ENCODE results near the gene C2orf68. TPM values are rescaled to one million over a fixed set of nuclear protein-coding genes. Genes with fewer than 3 reads are reported as not detected.

The C2orf68 gene
- total and polyA plus RNA-seq, 2 of the 13 experiments (the other 11 are each of a cell fraction or from before 2014, with no cell fraction given), result 47.1 to 77.4 TPM

DNA sequence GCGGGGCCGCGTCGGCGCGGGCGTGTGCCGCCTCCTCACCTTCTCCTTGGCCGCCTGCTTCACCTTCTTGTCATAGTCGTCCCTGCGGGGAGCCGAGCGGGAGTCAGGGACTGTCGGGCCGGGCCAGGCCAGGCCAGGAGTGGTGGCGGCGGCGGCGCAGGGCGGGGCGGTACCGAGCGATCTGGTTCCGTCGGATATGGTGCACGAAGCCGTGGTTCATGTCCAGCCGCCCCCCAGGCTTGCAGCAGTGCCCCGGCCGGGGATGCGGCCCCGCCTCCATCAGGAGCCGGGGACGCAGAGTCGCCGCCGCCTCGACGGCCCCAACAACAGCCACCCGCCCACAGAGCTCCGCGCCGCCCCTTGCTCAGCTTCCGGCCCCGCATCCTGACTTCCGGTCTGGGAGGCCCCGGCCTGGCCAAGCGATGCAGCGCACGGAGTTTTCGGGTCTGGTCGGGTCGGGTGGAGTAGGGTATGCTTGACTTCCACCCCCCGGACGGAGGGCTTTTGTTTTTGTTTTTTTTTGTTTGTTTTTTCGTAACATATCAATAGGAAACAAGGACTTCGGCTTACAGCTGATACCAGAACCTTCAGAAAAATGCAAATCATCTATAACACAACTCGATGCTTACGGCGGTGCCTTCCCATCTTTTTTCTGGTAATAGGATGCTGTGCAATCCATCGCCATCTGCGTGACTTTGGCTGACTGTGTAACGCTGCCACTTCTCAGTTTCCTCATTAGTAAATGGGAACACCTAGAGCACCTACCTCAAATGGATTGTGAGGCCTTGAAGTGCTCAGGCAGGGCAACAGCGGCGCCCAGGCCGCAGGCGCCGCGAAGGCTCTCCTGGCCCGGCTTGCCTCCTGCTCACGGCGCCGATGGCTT is at the start of gene C2orf68 (continued):
- peak; percentile 85 for TF ChIP-seq ARNT2 (CRISPR knock-in tag; IDR thresholded peaks at IDR 0.05; ENCODE audit: low read depth)
- TF ChIP-seq, protein P1, sequence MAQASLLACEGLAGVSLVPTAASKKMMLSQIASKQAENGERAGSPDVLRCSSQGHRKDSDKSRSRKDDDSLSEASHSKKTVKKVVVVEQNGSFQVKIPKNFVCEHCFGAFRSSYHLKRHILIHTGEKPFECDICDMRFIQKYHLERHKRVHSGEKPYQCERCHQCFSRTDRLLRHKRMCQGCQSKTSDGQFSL (CRISPR knock-in tag; IDR thresholded peaks at IDR 0.05), result no peak
- peak; percentile 99 for TF ChIP-seq GABPB1 (CRISPR knock-in tag; IDR thresholded peaks at IDR 0.05)
- no peak for TF ChIP-seq SMAD3 (CRISPR knock-in tag; IDR thresholded peaks at IDR 0.05)
- peak; percentile 94 for TF ChIP-seq ZNF224 (CRISPR knock-in tag; IDR thresholded peaks at IDR 0.05)
- no peak; the same call in 1 of the 2 replicates for TF ChIP-seq ZNF343 (CRISPR knock-in tag; IDR thresholded peaks at IDR 0.05)
- TF ChIP-seq, protein P2, sequence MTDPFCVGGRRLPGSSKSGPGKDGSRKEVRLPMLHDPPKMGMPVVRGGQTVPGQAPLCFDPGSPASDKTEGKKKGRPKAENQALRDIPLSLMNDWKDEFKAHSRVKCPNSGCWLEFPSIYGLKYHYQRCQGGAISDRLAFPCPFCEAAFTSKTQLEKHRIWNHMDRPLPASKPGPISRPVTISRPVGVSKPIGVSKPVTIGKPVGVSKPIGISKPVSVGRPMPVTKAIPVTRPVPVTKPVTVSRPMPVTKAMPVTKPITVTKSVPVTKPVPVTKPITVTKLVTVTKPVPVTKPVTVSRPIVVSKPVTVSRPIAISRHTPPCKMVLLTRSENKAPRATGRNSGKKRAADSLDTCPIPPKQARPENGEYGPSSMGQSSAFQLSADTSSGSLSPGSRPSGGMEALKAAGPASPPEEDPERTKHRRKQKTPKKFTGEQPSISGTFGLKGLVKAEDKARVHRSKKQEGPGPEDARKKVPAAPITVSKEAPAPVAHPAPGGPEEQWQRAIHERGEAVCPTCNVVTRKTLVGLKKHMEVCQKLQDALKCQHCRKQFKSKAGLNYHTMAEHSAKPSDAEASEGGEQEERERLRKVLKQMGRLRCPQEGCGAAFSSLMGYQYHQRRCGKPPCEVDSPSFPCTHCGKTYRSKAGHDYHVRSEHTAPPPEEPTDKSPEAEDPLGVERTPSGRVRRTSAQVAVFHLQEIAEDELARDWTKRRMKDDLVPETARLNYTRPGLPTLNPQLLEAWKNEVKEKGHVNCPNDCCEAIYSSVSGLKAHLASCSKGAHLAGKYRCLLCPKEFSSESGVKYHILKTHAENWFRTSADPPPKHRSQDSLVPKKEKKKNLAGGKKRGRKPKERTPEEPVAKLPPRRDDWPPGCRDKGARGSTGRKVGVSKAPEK (CRISPR knock-in tag; IDR thresholded peaks at IDR 0.05; ENCODE audit: borderline replicate concordance), result no peak; the same call in 1 of the 2 replicates
- no peak for TF ChIP-seq DPF2 (CRISPR knock-in tag; IDR thresholded peaks at IDR 0.05; ENCODE audit: borderline replicate concordance, low read depth)
- TF ChIP-seq, protein P3, sequence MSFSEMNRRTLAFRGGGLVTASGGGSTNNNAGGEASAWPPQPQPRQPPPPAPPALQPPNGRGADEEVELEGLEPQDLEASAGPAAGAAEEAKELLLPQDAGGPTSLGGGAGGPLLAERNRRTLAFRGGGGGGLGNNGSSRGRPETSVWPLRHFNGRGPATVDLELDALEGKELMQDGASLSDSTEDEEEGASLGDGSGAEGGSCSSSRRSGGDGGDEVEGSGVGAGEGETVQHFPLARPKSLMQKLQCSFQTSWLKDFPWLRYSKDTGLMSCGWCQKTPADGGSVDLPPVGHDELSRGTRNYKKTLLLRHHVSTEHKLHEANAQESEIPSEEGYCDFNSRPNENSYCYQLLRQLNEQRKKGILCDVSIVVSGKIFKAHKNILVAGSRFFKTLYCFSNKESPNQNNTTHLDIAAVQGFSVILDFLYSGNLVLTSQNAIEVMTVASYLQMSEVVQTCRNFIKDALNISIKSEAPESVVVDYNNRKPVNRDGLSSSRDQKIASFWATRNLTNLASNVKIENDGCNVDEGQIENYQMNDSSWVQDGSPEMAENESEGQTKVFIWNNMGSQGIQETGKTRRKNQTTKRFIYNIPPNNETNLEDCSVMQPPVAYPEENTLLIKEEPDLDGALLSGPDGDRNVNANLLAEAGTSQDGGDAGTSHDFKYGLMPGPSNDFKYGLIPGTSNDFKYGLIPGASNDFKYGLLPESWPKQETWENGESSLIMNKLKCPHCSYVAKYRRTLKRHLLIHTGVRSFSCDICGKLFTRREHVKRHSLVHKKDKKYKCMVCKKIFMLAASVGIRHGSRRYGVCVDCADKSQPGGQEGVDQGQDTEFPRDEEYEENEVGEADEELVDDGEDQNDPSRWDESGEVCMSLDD (CRISPR knock-in tag; IDR thresholded peaks at IDR 0.05; ENCODE audit: borderline replicate concordance), result no peak
- TF ChIP-seq EP300 (IDR thresholded peaks at IDR 0.05; ENCODE audit: low read depth in 2 of 2, low read length in 2 of 2), result no peak
- TF ChIP-seq EP300 (CRISPR knock-in tag; IDR thresholded peaks at IDR 0.05; ENCODE audit: borderline replicate concordance), result no peak; the same call in 1 of the 2 replicates
- no peak for TF ChIP-seq SNRNP70 (IDR thresholded peaks at IDR 0.05; ENCODE audit: low read depth, low read length)
- TF ChIP-seq, protein P4, sequence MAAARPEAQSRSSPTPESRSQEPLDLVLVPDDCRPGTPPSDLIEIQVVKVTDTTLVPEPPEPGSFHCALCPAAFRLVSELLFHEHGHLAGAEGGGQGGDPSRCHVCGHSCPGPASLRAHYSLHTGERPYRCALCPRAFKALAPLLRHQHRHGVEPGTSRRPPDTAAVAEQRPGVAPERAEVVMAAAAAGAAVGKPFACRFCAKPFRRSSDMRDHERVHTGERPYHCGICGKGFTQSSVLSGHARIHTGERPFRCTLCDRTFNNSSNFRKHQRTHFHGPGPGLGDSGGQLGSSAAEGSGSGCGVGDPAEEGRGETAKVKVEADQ (CRISPR knock-in tag; IDR thresholded peaks at IDR 0.05; ENCODE audit: borderline replicate concordance), result no peak
- TF ChIP-seq, protein P5, sequence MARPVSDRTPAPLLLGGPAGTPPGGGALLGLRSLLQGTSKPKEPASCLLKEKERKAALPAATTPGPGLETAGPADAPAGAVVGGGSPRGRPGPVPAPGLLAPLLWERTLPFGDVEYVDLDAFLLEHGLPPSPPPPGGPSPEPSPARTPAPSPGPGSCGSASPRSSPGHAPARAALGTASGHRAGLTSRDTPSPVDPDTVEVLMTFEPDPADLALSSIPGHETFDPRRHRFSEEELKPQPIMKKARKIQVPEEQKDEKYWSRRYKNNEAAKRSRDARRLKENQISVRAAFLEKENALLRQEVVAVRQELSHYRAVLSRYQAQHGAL (CRISPR knock-in tag; IDR thresholded peaks at IDR 0.05; ENCODE audit: not compliant biosample characterization), result no peak
- TF ChIP-seq ZNF614 (CRISPR knock-in tag; IDR thresholded peaks at IDR 0.05; ENCODE audit: borderline replicate concordance), result no peak; the same call in none of the 2 replicates
- TF ChIP-seq NKX3-1 (CRISPR knock-in tag; IDR thresholded peaks at IDR 0.05), result no peak
- peak; percentile 74 for TF ChIP-seq PRPF4 (IDR thresholded peaks at IDR 0.05; ENCODE audit: low read depth, low read length, poor library complexity, severe bottlenecking)
- no peak for TF ChIP-seq NONO (IDR thresholded peaks at IDR 0.05)
- TF ChIP-seq NONO (CRISPR knock-in tag; conservative IDR thresholded peaks at IDR 0.05), result peak; percentile 72
- TF ChIP-seq NPAS2 (CRISPR knock-in tag; IDR thresholded peaks at IDR 0.05; ENCODE audit: borderline replicate concordance), result no peak
- 0 out of 2 replicates have a peak, but pooled peaks have one; percentile 83 for TF ChIP-seq ZNF333 (CRISPR knock-in tag; IDR thresholded peaks at IDR 0.05; ENCODE audit: borderline replicate concordance)
